Motor neuron (in vitro differentiated cells): Measurements from ENCODE around the gene GAS5. TPM values are rescaled to one million over a fixed set of nuclear protein-coding genes. Genes with fewer than 3 reads are reported as not detected.
A peak's percentile ranks its signal among the peaks of the same experiment; 100 is the strongest.

Experiments
- ATAC-seq, 8 experiments: fragments of 200-7000 bp; cut with Tn5 transposase; replicated peaks in 6 of 8; 2 replicates each; pipeline ENCODE4 v1.8.0; 2021; ENCODE audit warnings: mild to moderate bottlenecking in 8 of 8, moderate library complexity in 8 of 8
- H3K27ac ChIP-seq, 2 donors: fragments of 250-450 bp; sonication (Bioruptor Pico); 2 replicates each; pipeline ENCODE4 v1.9.0; 2021; ENCODE audit warnings: antibody characterized with exemption in 2 of 2, mild to moderate bottlenecking in 2 of 2, moderate library complexity in 1 of 2
- H3K4me1 ChIP-seq, 2 donors: fragments of 250-450 bp; sonication (Bioruptor Pico); replicated peaks in 1 of 2; 2 replicates each; pipeline ENCODE4 v1.6.1; 2021; ENCODE audit warnings: antibody characterized with exemption in 2 of 2, mild to moderate bottlenecking in 2 of 2, moderate library complexity in 1 of 2
- H3K4me3 ChIP-seq, 5 donors: fragments of 250-450 bp; sonication (Bioruptor Pico); 2 replicates each; pipeline ENCODE4 v1.9.0; 2021; ENCODE audit warnings: antibody characterized with exemption in 5 of 5, mild to moderate bottlenecking in 5 of 5, moderate library complexity in 4 of 5
- whole genome bisulfite sequencing, 10 experiments: fragments of 450-650 bp; shearing (Covaris generic); methylation state at CpG; one replicate each; pipeline ENCODE4 v1.0.0; 2022; 5-methylcytosine and 5-hydroxymethylcytosine counted together
- in situ Hi-C, 9 experiments: fragments of 400-800 bp; cut with MboI; loops; one replicate each; pipeline ENCODE4 v1.15.0; 2021; ENCODE audit warnings: low sequenced_read_pairs in 9 of 9, low pct_unique_long_range_greater_than_20kb in 2 of 9; ENCODE audit not compliant: unreplicated experiment in 9 of 9
- total RNA-seq, 8 experiments: library from RNA; unstranded; fragments of 300-600 nt; gene quantifications; 2 replicates each; pipeline versions ENCODE4 v1.2.3 to v1.2.4, GENCODE V29; 2022

GAS5 gene
- total RNA-seq, 8 experiments from 2014 or later, result 711 to 2,769 (median 1,186) TPM

- H3K4me3 ChIP-seq, result no peak overlapping the region
- in situ Hi-C loops, result no loop called here
- no peaks in the 10 kb centered on the region for H3K4me1 ChIP-seq
- 67 to 100% (median 100%) methylated on average over 1 of the region's 1 CpG; no CpG with 5 or more reads in 1 of the 10 experiments for WGBS, 10 experiments
- H3K27ac ChIP-seq, result no peak overlapping the region
- no peak for ATAC-seq
Measured at GRCh38 chr1:173856014-173856413, 11.8 kb downstream of the GAS5 start.

GRCh38 chr1:173853074-173853473, 14.7 kb downstream of the GAS5 start:
- Histone ChIP-seq H3K27ac (no peak overlapping the region), H3K4me1 (no peaks in the 10 kb centered on the region), H3K4me3 (no peak overlapping the region)
- in situ Hi-C loops, result no loop called here
- 28 to 82% (median 70%) methylated on average over 1 to 5 of the region's 5 CpGs; no CpG with 5 or more reads in 2 of the 10 experiments for WGBS, 10 experiments
- peak in 2 of 8 experiments; percentile 5 to 25 for ATAC-seq

- WGBS, 10 experiments, result 72 to 100% (median 94%) methylated on average over 1 to 4 of the region's 4 CpGs
- Histone ChIP-seq H3K27ac (no peak overlapping the region), H3K4me3 (no peak overlapping the region), H3K4me1 (no peaks in the 10 kb centered on the region)
- in situ Hi-C loops, result no loop called here
- no peak for ATAC-seq
Measured at GRCh38 chr1:173852105-173852504, 15.7 kb downstream of the GAS5 start.

- no peak for ATAC-seq
- H3K4me1 ChIP-seq, result no peaks in the 10 kb centered on the region
- in situ Hi-C loops, result loop anchor here in 2 of 9 experiments (25.0 kb wide), 2 partner anchors 420 to 1095 kb away; no protein-coding TSS in a partner anchor
- no peak overlapping the region for H3K4me3 ChIP-seq
- WGBS, 10 experiments, result 83 to 100% (median 100%) methylated on average over 1 of the region's 1 CpG; no CpG with 5 or more reads in 3 of the 10 experiments
- no peak overlapping the region for H3K27ac ChIP-seq
Measured at GRCh38 chr1:173832748-173833147, 35.0 kb downstream of the GAS5 start.

GRCh38 chr1:173827611-173828010, 40.2 kb downstream of the GAS5 start:
- ATAC-seq, result no peak
- 71 to 100% (median 98%) methylated on average over 1 to 2 of the region's 2 CpGs; no CpG with 5 or more reads in 4 of the 10 experiments for WGBS, 10 experiments

GRCh38 chr1:173824315-173825081, 43.3 kb downstream of the GAS5 start, which contains the start of the genes CENPL and DARS2:
Gene CENPL, minus strand, starts transcription at chr1:173824883. Its CDS starts 13,584 bp downstream, at chr1:173811299.
Gene DARS2, plus strand, starts transcription at chr1:173824673. Its CDS starts 557 bp downstream, at chr1:173825230.
- Histone ChIP-seq H3K4me3 (peak within 1 kb of the TSS; percentile 66 to 86 (median 71)), H3K4me1 (peaks cover 15 to 18% of the 10 kb centered on the region in 2 donors), H3K27ac (peak within 1 kb of the TSS; percentile 80 to 88)
- WGBS, 10 experiments, result 0 to 6% (median 0%) methylated on average over 1 to 51 of the region's 55 CpGs; no CpG with 5 or more reads in 2 of the 10 experiments
- ATAC-seq, result peak; percentile 89 to 94 (median 92)
- in situ Hi-C loops, result loop anchor here in 5 of 9 experiments (25.0 kb wide), 3 partner anchors 387 to 1087 kb away; no protein-coding TSS in a partner anchor

More at GRCh38 chr1:173827611-173828010, 40.2 kb downstream of the GAS5 start:
- Histone ChIP-seq H3K4me1 (peaks cover 15 to 17% of the 10 kb centered on the region in 2 donors), H3K4me3 (no peak overlapping the region), H3K27ac (no peak overlapping the region)
- in situ Hi-C loops, result loop anchor here in 2 of 9 experiments (25.0 kb wide), 2 partner anchors 415 to 1090 kb away; no protein-coding TSS in a partner anchor

GRCh38 chr1:173823781-173824314, 43.9 kb downstream of the GAS5 start:
- Histone ChIP-seq H3K4me3 (peak overlapping the region; percentile 66 to 86 (median 71)), H3K4me1 (peaks cover 15 to 18% of the 10 kb centered on the region in 2 donors), H3K27ac (peak overlapping the region in 1 of 2 donors; percentile 66)
- ATAC-seq, result no peak
- in situ Hi-C loops, result loop anchor here in 3 of 9 experiments (25.0 kb wide), 1 partner anchor 387 kb away; no protein-coding TSS in a partner anchor
- WGBS, 10 experiments, result 0 to 7% (median 1%) methylated on average over 5 to 25 of the region's 25 CpGs; no CpG with 5 or more reads in 1 of the 10 experiments

GRCh38 chr1:173821680-173822079, 46.1 kb downstream of the GAS5 start:
- ATAC-seq, result no peak
- in situ Hi-C loops, result loop anchor here in 3 of 9 experiments (25.0 kb wide), 1 partner anchor 384 kb away; no protein-coding TSS in a partner anchor
- Histone ChIP-seq H3K27ac (no peak overlapping the region), H3K4me1 (peaks cover 15 to 18% of the 10 kb centered on the region in 2 donors), H3K4me3 (no peak overlapping the region)
- WGBS, 10 experiments, result 71 to 100% (median 97%) methylated on average over 1 to 4 of the region's 4 CpGs

GRCh38 chr1:173818459-173818858, 49.3 kb downstream of the GAS5 start:
- no peak overlapping the region for H3K4me3 ChIP-seq
- peaks cover 7 to 9% of the 10 kb centered on the region in 2 donors for H3K4me1 ChIP-seq
- in situ Hi-C loops, result loop anchor here in 3 of 9 experiments (25.0 kb wide), 1 partner anchor 381 kb away; no protein-coding TSS in a partner anchor
- WGBS, 10 experiments, result 86 to 100% (median 100%) methylated on average over 1 of the region's 1 CpG
- ATAC-seq, result no peak
- H3K27ac ChIP-seq, result no peak overlapping the region

Other genes starting within 250 kb of the GAS5 start
- not detected for gene TEX50, start 232.7 kb downstream of the GAS5 start, total RNA-seq
- gene ANKRD45, start 198.1 kb downstream of the GAS5 start, total RNA-seq, result 10 to 100 TPM in 1 of 8 experiments, 1 to 10 TPM in 4, under 1 TPM in 2, not detected in 1; 0.31 to 10.8 (median 2.5) TPM
- 10 to 100 TPM; 15.5 to 35.2 (median 31.1) TPM for gene KLHL20, start 153.0 kb downstream of the GAS5 start, total RNA-seq
- 10 to 100 TPM; 12.7 to 34.6 (median 16.5) TPM for gene DARS2, start 43.3 kb downstream of the GAS5 start, total RNA-seq
- gene CENPL, start 43.1 kb downstream of the GAS5 start, total RNA-seq, result 10 to 100 TPM in 3 of 8 experiments, 1 to 10 TPM in 5; 3.2 to 17.4 (median 6.7) TPM
- gene ZBTB37, start 391 bp upstream of the GAS5 start, total RNA-seq, result 10 to 100 TPM in 7 of 8 experiments, 1 to 10 TPM in 1; 7.6 to 25.2 (median 19.0) TPM
- gene SERPINC1, start 49.3 kb upstream of the GAS5 start, total RNA-seq, result under 1 TPM in 5 of 8 experiments, not detected in 3; 0.16 to 0.81 (median 0.32) TPM
- 10 to 100 TPM; 18.9 to 30.0 (median 25.0) TPM for gene RC3H1, start 154.4 kb upstream of the GAS5 start, total RNA-seq